Caco-2 (cell line): ENCODE data around the gene PRKAG2. TPM values are rescaled to one million over a fixed set of nuclear protein-coding genes. Genes with fewer than 3 reads are reported as not detected.

ENCODE experiments used
- BruUV-seq: library from RNA; stranded (reverse); fragments of 400-500 nt; replicated peaks from 2 replicates; lab custom pipeline; 2021; lab: Mats Ljungman, UMichigan
- CTCF ChIA-PET: fragments of 300-600 bp; sonication (Branson Sonifier 250); formaldehyde crosslinking; loops from one replicate; lab custom pipeline; 2022; ENCODE audit warnings: antibody characterized with exemption; lab: Charles Lee
- POLR2A ChIA-PET: fragments of 300-600 bp; sonication (Branson Sonifier 250); formaldehyde crosslinking; loops from one replicate; lab custom pipeline; 2022; ENCODE audit warnings: antibody characterized with exemption; lab: Charles Lee
- DNase-seq, 2 experiments: peaks; one replicate each; pipeline versions ENCODE4 v3.0.0 to v3.0.0-alpha.2; 2020 to 2022
- H3K27me3 ChIP-seq: replicated peaks from 2 replicates; pipeline ENCODE4 v1.6.0; 2011; ENCODE audit warnings: low read length; ENCODE audit not compliant: control insufficient read depth, insufficient read depth
- H3K36me3 ChIP-seq: 2 replicates; pipeline ENCODE4 v1.5.1; 2011; ENCODE audit warnings: low read length; ENCODE audit not compliant: control insufficient read depth, insufficient read depth
- H3K4me1 ChIP-seq: fragments of 250-450 bp; sonication (Bioruptor Pico); 2 replicates; pipeline ENCODE4 v1.5.1; 2020; ENCODE audit warnings: mild to moderate bottlenecking
- H3K4me3 ChIP-seq: 2 replicates; pipeline ENCODE4 v1.5.1; 2011; ENCODE audit warnings: low read depth, mild to moderate bottlenecking, control low read depth, low read length
- H3K9me3 ChIP-seq: fragments of 250-450 bp; sonication (Bioruptor Pico); 2 replicates; pipeline ENCODE4 v1.5.1; 2020; ENCODE audit warnings: mild to moderate bottlenecking, moderate library complexity
- H3K27ac Mint-ChIP-seq: one replicate; pipeline ENCODE4 v1.8.0; 2022; ENCODE audit warnings: mixed read lengths; ENCODE audit not compliant: unreplicated experiment
- H3K27me3 Mint-ChIP-seq: one replicate; pipeline ENCODE4 v1.8.0; 2022; ENCODE audit warnings: mixed read lengths; ENCODE audit not compliant: insufficient read depth, unreplicated experiment
- H3K36me3 Mint-ChIP-seq: one replicate; pipeline ENCODE4 v1.8.0; 2022; ENCODE audit warnings: mild to moderate bottlenecking, mixed read lengths; ENCODE audit not compliant: insufficient read depth, unreplicated experiment
- H3K4me1 Mint-ChIP-seq: one replicate; pipeline ENCODE4 v1.8.0; 2022; ENCODE audit warnings: low read depth, mixed read lengths; ENCODE audit not compliant: unreplicated experiment
- H3K4me3 Mint-ChIP-seq: one replicate; pipeline ENCODE4 v1.8.0; 2022; ENCODE audit warnings: mild to moderate bottlenecking, moderate library complexity, mixed read lengths; ENCODE audit not compliant: unreplicated experiment
- H3K9me3 Mint-ChIP-seq: one replicate; pipeline ENCODE4 v1.8.0; 2022; ENCODE audit warnings: mixed read lengths; ENCODE audit not compliant: unreplicated experiment
- intact Hi-C: fragments of 100-400 bp; cut with micrococcal nuclease; formaldehyde crosslinking; loops from one replicate; pipeline ENCODE4 v1.10.0; 2022; ENCODE audit not compliant: unreplicated experiment
- total RNA-seq: library from RNA; stranded (reverse); gene quantifications from 2 replicates; pipeline ENCODE4 v1.2.3, GENCODE V29; 2022
- TF ChIP-seq, protein P1 (sequence below), 2 experiments: fragments of 200-600 bp in 1 of 2; IDR thresholded peaks; 1 replicate in 1 of 2; 2 replicates in 1 of 2; pipeline versions ENCODE4 v1.5.1 to v1.8.0; 2011 to 2022; ENCODE audit warnings: antibody characterized with exemption in 1 of 2, control low read depth in 1 of 2, inconsistent platforms in 1 of 2, low read depth in 1 of 2, low read length in 1 of 2, mild to moderate bottlenecking in 1 of 2, moderate library complexity in 1 of 2; ENCODE audit not compliant: insufficient read depth in 1 of 2, severe bottlenecking in 1 of 2, unreplicated experiment in 1 of 2

The PRKAG2 gene
- total RNA-seq, 1 experiment from 2014 or later = 15.9 TPM

DNA sequence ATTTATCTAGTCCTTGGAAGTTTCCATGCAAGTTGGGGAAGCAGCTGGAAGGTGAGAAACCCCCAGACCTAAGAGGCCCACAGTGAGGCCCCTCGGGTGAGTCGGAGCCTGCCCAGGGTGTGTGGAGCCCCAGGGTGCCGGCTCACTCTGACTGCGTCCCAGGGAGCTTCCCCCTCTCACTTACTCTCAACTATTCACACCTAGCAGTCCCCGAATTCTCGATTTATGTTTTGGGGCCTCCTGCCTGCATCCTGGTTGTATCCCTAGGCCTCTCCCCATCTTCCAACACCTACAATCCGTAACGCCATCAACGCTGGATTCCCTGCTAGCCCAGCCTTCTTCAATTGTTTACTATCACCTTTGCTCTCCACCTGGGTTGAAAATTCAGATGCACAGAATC, 63.9 kb downstream of the PRKAG2 start:
- no peaks in the 10 kb centered on the region for H3K9me3 ChIP-seq
- Mint-ChIP-seq H3K27me3 (no peaks in the 10 kb centered on the region), H3K27ac (no peak overlapping the region), H3K4me1 (peaks cover 6% of the 10 kb centered on the region), H3K9me3 (no peaks in the 10 kb centered on the region), H3K36me3 (no peaks in the 10 kb centered on the region), H3K4me3 (no peak overlapping the region)
- CTCF ChIA-PET = no interaction called here
- H3K4me1 ChIP-seq = peaks cover 18% of the 10 kb centered on the region
- TF ChIP-seq, protein P1, sequence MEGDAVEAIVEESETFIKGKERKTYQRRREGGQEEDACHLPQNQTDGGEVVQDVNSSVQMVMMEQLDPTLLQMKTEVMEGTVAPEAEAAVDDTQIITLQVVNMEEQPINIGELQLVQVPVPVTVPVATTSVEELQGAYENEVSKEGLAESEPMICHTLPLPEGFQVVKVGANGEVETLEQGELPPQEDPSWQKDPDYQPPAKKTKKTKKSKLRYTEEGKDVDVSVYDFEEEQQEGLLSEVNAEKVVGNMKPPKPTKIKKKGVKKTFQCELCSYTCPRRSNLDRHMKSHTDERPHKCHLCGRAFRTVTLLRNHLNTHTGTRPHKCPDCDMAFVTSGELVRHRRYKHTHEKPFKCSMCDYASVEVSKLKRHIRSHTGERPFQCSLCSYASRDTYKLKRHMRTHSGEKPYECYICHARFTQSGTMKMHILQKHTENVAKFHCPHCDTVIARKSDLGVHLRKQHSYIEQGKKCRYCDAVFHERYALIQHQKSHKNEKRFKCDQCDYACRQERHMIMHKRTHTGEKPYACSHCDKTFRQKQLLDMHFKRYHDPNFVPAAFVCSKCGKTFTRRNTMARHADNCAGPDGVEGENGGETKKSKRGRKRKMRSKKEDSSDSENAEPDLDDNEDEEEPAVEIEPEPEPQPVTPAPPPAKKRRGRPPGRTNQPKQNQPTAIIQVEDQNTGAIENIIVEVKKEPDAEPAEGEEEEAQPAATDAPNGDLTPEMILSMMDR (IDR thresholded peaks at IDR 0.05; ENCODE audit: insufficient read depth in 1 of 2, low read depth in 1 of 2, low read length in 1 of 2, severe bottlenecking in 1 of 2, unreplicated experiment in 1 of 2) = no peak
- DNase-seq = no peak
- no peaks in the 10 kb centered on the region for H3K36me3 ChIP-seq
- intact Hi-C loops = no loop called here
- POLR2A ChIA-PET = no interaction called here
- no peak overlapping the region for H3K4me3 ChIP-seq
- no peaks in the 10 kb centered on the region for H3K27me3 ChIP-seq
- no TSS peak for BruUV-seq

DNA sequence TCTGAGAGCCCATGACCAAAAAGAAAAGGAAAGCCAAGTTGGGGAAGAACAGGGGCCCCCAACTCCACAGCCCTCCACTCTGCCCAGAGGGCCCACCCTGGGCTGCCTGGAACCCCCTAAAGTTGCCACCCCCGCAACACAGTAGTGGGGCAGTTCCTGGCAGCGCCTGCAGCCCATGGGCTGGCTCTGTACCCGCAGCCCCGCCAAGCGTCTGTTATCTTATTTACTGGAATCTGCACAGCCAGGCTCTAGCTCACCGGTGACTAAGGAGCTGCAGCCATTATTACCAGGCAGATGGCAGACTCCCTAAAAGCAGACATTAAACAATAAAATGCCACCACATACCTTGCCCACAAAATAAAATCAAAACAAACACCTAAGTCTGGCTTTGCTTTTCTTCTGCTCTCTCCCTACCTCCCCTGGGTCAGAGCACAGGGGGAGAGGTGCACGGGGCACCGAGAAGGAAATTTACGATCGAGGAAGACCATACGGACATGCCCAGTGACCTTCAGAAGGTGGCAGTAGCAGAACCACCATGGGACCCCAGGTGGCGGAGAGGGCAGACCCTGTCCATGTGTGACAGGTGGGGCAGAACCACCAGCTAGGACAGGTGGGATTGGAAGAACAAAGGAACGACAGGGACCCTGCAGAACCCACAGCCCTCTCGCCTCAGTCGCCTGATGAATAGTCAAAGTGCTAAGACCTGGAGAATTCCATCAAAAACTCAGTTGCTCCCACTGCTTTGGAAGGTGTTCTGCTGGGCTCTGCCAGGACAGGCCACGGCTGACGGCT, 66.3 kb downstream of the PRKAG2 start:
- no peak overlapping the region for H3K4me3 Mint-ChIP-seq
- H3K36me3 ChIP-seq = no peaks in the 10 kb centered on the region
- H3K4me1 Mint-ChIP-seq = peaks cover 17% of the 10 kb centered on the region
- ChIA-PET POLR2A (no interaction called here), CTCF (no interaction called here)
- H3K27me3 ChIP-seq = no peaks in the 10 kb centered on the region
- no peak for DNase-seq
- no peak overlapping the region for H3K27ac Mint-ChIP-seq
- peaks cover 37% of the 10 kb centered on the region for H3K4me1 ChIP-seq
- H3K27me3 Mint-ChIP-seq = no peaks in the 10 kb centered on the region
- H3K36me3 Mint-ChIP-seq = peaks cover 5% of the 10 kb centered on the region
- TF ChIP-seq, protein P1 (IDR thresholded peaks at IDR 0.05; ENCODE audit: insufficient read depth in 1 of 2, low read depth in 1 of 2, low read length in 1 of 2, severe bottlenecking in 1 of 2, unreplicated experiment in 1 of 2) = no peak
- intact Hi-C loops = no loop called here
- H3K9me3 Mint-ChIP-seq = no peaks in the 10 kb centered on the region
- no peak overlapping the region for H3K4me3 ChIP-seq
- no TSS peak for BruUV-seq
- no peaks in the 10 kb centered on the region for H3K9me3 ChIP-seq

DNA sequence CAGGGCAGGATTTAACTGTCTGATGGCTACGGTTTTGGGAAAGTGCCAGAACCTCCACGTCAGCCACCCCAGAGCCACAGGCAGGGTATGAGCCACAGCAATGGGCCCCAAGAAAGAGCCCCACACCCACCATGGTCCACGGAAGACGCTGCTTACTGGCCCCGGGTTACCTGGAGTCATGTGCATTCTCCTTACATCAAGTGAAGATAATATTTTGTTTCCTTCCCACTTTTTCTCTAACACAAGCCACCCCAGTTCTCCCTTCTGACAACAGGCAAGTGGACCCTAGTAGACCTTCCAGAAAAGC, 67.1 kb downstream of the PRKAG2 start:
- H3K27me3 Mint-ChIP-seq = no peaks in the 10 kb centered on the region
- no peaks in the 10 kb centered on the region for H3K27me3 ChIP-seq
- intact Hi-C loops = no loop called here
- H3K4me1 ChIP-seq = peaks cover 37% of the 10 kb centered on the region
- TF ChIP-seq, protein P1 (IDR thresholded peaks at IDR 0.05; ENCODE audit: insufficient read depth in 1 of 2, low read depth in 1 of 2, low read length in 1 of 2, severe bottlenecking in 1 of 2, unreplicated experiment in 1 of 2) = no peak
- H3K36me3 Mint-ChIP-seq = peaks cover 5% of the 10 kb centered on the region
- ChIA-PET CTCF (no interaction called here), POLR2A (no interaction called here)
- H3K4me3 Mint-ChIP-seq = no peak overlapping the region
- H3K27ac Mint-ChIP-seq = no peak overlapping the region
- H3K9me3 Mint-ChIP-seq = no peaks in the 10 kb centered on the region
- no peak overlapping the region for H3K4me3 ChIP-seq
- peaks cover 17% of the 10 kb centered on the region for H3K4me1 Mint-ChIP-seq
- no peaks in the 10 kb centered on the region for H3K36me3 ChIP-seq
- H3K9me3 ChIP-seq = no peaks in the 10 kb centered on the region
- no peak for DNase-seq
- no TSS peak for BruUV-seq
